Hematopoietic multipotent progenitor cell treated with erythropoietin and hydrocortisone succinate and interleukin-3 and kit ligand, for 4 days (in vitro differentiated cells): ENCODE results near the gene KIF5C.
A peak's percentile ranks its signal among the peaks of the same experiment; 100 is the strongest.

Source experiments
- DNase-seq: peaks from one replicate; pipeline ENCODE4 v3.0.0-alpha.2; 2015

Gene KIF5C

GRCh38 chr2:148996805-148997204 is 121.8 kb downstream of the KIF5C start:
- DNase-seq, result no peak

- DNase-seq, result no peak
Observed at GRCh38 chr2:148998165-148998830, 123.3 kb downstream of the KIF5C start.

GRCh38 chr2:148998831-148999200 is 123.8 kb downstream of the KIF5C start:
- DNase-seq, result no peak

DNA sequence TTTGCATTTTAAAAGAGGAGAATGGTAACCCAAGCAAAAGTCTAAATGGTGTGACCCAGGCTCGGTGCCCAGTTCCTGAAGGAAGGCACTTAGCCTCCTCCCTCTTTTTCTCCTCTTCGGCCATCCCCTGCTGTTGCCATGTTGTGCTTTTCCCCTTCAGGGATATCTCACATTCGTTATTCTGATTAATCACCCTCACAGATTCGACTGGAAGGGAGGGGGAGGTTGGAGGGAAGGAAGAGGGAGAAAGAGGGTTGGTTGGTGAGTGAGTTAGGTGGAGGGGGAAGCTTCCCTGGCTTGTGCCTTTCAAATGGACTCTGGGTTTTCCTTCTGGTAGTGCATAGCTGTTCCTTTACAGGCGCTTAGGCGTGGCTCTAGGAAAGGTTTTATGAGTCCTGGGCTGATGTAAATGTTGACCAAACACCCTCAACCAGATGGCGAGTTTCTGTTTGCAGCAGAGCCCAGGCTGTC is 124.5 kb downstream of the KIF5C start:
- DNase-seq, result no peak

DNA sequence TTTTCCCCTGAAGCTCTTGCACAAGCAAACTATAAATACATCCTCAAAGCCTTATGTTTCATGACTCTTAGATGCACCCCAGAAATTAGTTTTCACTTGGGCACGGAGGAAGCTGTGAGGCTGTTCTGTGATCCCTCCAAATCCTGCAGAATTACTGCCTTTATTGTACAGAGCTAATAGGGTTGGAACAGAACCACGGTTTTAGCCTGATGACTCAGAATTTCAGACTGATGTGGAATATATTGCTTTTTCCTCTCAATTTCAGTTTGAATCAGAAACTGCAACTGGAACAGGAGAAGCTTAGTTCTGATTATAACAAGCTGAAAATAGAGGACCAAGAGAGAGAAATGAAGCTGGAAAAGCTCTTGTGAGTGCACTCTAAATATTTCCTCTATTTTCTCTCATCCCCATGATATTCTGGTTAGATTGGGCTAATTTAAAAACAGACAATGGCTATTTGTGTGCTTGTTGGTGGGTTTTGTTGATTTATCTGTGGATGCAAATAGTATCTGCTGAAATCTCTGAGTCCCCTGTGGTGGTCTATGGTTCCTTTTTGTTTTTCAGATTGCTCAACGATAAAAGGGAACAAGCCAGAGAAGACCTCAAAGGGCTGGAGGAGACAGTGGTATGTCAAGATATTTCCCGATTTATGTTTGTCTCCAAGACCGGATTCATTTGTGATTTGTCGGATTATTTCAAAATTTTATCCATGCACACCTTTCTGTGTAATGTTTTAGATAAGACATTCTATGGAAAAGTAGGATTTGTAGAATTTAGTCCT is 125.3 kb downstream of the KIF5C start:
- no peak for DNase-seq

DNA sequence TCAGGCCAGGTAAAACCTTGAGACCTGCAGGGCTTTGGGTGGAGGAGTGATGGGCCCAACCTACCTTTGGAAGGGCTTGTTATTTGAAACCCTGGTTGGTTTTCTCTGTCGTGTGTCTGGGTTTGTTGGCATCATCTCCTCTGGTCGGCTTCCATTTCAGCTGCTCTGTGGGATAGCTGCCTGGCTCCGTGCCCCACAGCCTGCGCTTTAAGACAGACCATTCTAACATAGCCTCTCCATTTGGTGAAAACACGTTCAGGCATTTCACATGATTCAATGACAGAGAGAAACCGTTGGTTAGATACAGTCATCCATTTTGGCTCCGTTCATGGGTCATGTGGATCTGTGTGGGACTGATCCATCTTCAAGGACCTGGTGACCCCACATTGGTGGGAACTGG is 126.5 kb downstream of the KIF5C start:
- no peak for DNase-seq

DNA sequence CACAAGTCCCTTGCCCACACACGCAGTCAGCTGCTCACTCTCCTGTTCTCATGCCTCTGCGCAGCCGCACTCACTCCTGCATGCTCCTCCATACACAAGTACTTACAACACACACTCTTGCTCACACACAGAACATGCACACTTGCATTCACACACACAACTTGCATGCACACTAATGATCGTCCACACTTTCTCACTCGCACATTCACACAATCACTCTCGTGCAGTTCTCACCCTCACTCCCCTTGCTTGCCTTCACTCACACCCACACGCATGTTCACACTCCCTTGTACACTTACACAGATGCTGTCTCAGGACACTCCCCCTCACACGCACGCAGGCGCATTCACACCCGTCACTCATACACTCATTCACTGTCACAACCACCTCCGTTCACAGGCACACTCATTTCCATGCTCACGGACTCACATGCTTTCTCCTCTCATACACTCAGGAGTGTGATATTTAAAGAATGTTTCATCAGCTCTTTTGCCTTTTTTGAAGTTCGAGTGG is 127.4 kb downstream of the KIF5C start:
- no peak for DNase-seq

GRCh38 chr2:149002891-149003740 is 128.1 kb downstream of the KIF5C start:
- no peak for DNase-seq

DNA sequence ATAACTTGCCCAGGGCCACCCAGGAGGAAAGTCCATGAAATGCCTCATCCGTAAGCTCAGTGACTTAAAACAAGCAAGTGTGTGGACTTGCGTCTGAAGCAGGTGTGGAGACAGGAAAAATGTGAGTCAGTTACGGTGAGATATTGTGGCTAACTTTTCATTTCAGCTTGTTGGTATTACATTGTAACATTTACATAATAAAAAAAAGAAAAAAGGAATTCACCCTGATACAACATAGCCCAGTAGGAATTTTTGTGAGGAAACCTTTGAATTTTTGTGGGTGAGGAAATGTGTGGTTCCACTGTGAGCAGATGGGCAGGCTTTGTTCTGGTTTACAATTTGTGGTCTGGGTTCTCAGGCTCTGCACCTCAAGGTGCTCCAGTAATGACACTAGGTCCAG is 129.8 kb downstream of the KIF5C start:
- DNase-seq, result no peak

GRCh38 chr2:149005471-149006077 is 130.5 kb downstream of the KIF5C start:
- no peak for DNase-seq

GRCh38 chr2:149006883-149007543 is 132.0 kb downstream of the KIF5C start:
- DNase-seq, result no peak

GRCh38 chr2:149008381-149008780 is 133.4 kb downstream of the KIF5C start:
- no peak for DNase-seq

DNA sequence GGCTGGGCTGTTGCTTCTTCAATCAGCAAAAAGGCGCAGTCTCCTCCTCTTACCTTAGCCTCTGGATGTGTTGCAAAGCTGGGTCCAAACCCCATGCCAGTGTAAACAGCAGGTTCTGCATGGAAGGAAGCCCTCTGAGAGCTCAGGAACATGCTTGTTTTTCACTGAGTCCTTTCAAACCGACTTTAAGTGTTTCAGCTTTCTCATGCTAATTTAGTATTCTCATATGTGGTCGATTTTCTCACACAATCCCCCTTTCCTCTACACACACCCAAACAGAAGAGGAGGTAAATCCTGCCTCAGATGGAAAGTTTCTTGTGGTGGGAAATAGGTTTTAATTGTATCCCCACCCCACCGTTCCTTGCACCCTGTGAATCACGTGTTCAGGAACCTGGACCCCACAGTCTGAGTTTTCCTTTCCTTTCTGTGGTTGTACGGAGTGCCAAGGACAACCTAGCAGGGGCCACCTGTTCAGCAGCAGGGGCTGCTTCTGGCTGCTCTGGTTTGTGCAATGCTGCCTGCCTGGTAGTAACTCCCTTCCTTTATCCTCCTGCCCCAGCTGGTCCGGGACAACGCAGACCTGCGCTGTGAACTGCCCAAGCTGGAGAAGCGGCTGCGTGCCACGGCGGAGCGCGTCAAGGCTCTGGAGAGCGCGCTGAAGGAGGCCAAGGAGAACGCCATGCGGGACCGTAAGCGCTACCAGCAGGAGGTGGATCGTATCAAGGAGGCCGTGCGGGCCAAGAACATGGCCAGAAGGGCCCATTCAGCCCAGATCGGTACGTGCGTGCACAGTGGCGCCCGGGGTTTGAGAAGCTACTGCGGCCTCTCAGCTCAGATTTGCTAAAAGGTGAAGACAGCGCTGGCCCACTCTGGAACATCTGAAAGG is 134.8 kb downstream of the KIF5C start:
- no peak for DNase-seq

DNA sequence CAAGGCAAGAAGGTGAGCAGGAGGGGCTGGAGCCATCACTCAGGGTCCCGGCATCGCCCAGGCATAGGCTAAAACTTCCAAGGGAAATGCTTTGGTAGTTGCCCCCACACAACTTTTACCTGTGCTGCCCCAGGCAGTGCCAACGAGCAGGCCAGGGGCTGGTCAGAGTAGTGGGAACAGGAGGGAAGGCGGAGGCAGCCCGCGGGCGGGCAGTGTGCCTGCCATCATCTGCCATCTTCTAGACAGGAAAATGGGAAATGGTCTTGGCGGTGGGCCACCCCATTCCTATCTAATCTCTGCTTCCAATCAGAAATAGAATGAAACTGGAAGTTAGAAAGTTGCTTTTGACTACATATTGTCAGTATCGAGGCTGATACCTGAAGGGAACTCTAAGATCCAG is 137.5 kb downstream of the KIF5C start:
- no peak for DNase-seq

DNA sequence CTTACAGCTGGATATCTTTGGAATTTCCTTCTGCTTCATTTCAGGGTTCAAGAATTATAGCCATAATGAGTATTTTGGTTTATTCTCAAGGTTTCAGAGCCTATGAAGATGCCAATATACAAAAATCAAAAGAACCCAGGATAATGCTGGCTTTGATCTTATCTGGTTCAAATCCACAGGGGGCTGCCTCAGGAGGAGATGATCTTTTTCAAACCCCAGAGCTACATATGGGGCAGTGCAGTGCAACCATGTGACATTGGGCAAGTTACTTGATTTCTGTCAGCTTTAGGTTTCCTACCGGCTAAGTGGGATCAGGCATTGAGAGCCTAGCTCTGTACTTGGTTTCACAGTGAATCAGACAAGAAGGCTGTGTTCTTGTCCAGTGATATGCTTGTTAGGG is 140.5 kb downstream of the KIF5C start:
- no peak for DNase-seq

GRCh38 chr2:149015926-149016563 is 141.0 kb downstream of the KIF5C start:
- DNase-seq, result no peak

GRCh38 chr2:149017116-149017985 is 142.3 kb downstream of the KIF5C start:
- peak; percentile 89 for DNase-seq

DNA sequence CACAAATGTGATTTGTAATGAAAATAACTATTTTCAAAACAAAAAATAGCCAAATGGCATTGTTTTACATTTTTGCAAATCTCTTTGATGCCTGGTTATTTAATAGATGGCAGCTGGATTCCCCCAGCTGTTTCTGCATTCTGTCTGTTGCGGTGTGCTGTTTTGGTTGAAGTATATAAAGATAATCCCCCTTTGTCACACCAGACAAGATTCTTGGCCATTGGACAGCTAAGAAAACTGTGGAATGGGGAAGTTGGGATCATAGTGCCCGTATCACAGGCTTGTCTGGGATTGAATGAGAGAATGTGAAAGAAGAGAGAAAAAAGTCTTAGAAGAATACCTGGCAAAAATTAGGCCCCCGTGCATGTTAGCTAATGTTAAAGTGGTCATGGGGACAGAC is 144.0 kb downstream of the KIF5C start:
- DNase-seq, result no peak

DNA sequence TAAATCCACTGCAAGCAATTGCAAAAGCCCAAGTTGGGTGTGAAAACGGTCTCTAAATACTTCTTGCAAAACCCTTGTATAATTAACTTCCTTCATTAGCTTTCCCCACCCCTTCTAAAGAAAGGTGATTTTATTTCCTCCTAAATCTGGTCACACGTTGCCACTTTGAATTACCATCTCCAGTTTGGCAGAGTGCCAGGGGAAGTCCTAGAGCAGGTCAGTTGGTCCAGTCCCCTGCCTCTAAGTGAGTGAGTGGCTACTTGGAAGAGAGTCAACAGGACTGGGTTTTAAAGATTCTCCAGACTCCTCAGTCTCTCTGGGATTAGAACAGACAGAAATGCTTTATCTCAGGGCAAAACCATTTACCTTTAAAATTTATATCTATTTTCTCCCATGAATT is 144.7 kb downstream of the KIF5C start:
- peak; percentile 15 for DNase-seq

DNA sequence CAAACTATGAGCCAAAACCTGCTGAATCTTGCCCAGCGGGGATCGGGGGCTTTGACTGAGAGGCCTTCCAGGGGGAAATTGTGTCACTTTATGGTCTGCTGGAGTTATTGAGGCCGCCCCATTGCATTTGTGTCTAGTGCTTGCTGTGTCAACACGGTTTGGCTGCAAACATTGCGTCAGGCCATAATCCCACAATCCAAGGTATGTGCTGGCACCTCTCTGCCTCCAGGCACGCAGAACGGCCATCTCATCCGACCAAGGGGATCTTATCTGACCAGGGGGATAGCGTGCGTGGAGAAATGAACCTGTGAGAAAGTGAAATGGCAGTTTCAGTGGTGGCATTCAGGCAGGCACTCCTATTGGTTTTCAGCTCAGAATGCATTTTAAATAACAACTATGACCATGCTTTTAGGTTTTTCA is 145.4 kb downstream of the KIF5C start:
- DNase-seq, result no peak
